Measurements from ENCODE around the gene RSL1D1.

GRCh38 chr16:11792410-11793241 lies 58.7 kb downstream of the RSL1D1 start:
- TF ChIP-seq CTCF (IDR thresholded peaks at IDR 0.05; ENCODE audit: insufficient read depth, low read length) (no peak), REST (IDR thresholded peaks at IDR 0.05; ENCODE audit: insufficient replicate concordance, low read depth) (no peak), GABPA (IDR thresholded peaks at IDR 0.05; ENCODE audit: low read depth) (no peak), POLR2AphosphoS5 (IDR thresholded peaks at IDR 0.05; ENCODE audit: low read depth) (no peak), SPI1 (IDR thresholded peaks at IDR 0.05; ENCODE audit: borderline replicate concordance, low read depth) (no peak)
